Osteoblast (primary cell): Measurements from ENCODE around the gene ZSCAN29. TPM values are rescaled to one million over a fixed set of nuclear protein-coding genes. Genes with fewer than 3 reads are reported as not detected.
A peak's percentile ranks its signal among the peaks of the same experiment; 100 is the strongest.

Source experiments
- DNase-seq: peaks from one replicate; pipeline ENCODE4 v3.0.0; 2011; ENCODE audit warnings: low spot score, mixed read lengths; ENCODE audit not compliant: insufficient read length; ENCODE audit errors: missing footprints
- H2AFZ ChIP-seq: 2 replicates; pipeline ENCODE4 v1.6.0; 2011; ENCODE audit warnings: mild to moderate bottlenecking, low read length
- H3K27ac ChIP-seq: 2 replicates; pipeline ENCODE4 v1.5.1; 2011; ENCODE audit warnings: mild to moderate bottlenecking, low read depth, low read length, moderate library complexity
- H3K27me3 ChIP-seq: 2 replicates; pipeline ENCODE4 v1.6.0; 2012; ENCODE audit warnings: mild to moderate bottlenecking, control low read depth, inconsistent platforms, low read length, moderate library complexity; ENCODE audit not compliant: insufficient read depth
- H3K36me3 ChIP-seq: 2 replicates; pipeline ENCODE4 v1.5.1; 2011; ENCODE audit warnings: mild to moderate bottlenecking, low read length, control low read depth, moderate library complexity; ENCODE audit not compliant: insufficient read depth
- H3K4me1 ChIP-seq: 2 replicates; pipeline ENCODE4 v1.5.1; 2011; ENCODE audit warnings: mild to moderate bottlenecking, low read length, control low read depth, moderate library complexity; ENCODE audit not compliant: insufficient read depth
- H3K4me2 ChIP-seq: 2 replicates; pipeline ENCODE4 v1.6.0; 2011; ENCODE audit warnings: mild to moderate bottlenecking, low read length; ENCODE audit not compliant: insufficient read depth
- H3K4me3 ChIP-seq: fragments of 200-600 bp; sonication (generic); 3 replicates; pipeline ENCODE4 v1.5.1; 2012; ENCODE audit warnings: mild to moderate bottlenecking, low read length, inconsistent platforms; ENCODE audit not compliant: insufficient read depth
- H3K79me2 ChIP-seq: 2 replicates; pipeline ENCODE4 v1.6.0; 2012; ENCODE audit warnings: mild to moderate bottlenecking, low read length, control low read depth, inconsistent platforms; ENCODE audit not compliant: insufficient read depth
- H3K9me3 ChIP-seq: 2 replicates; pipeline ENCODE4 v1.5.1; 2011; ENCODE audit warnings: low read depth, low read length, control low read depth
- H4K20me1 ChIP-seq: 2 replicates; pipeline ENCODE4 v1.6.0; 2012; ENCODE audit warnings: mild to moderate bottlenecking, low read length, control low read depth; ENCODE audit not compliant: insufficient read depth
- total RNA-seq: library from RNA; depleted of rRNA; stranded (reverse); fragments of >200 nt; gene quantifications from 2 replicates; pipeline ENCODE4 v1.2.3, GENCODE V29; 2012
- TF ChIP-seq, protein P1 (sequence below): IDR thresholded peaks from 2 replicates; pipeline ENCODE4 v1.5.1; 2011; ENCODE audit warnings: mild to moderate bottlenecking, low read depth, low read length, moderate library complexity; ENCODE audit errors: extremely low read depth

Gene ZSCAN29
- total RNA-seq, 1 donor: 33.7 TPM

DNA sequence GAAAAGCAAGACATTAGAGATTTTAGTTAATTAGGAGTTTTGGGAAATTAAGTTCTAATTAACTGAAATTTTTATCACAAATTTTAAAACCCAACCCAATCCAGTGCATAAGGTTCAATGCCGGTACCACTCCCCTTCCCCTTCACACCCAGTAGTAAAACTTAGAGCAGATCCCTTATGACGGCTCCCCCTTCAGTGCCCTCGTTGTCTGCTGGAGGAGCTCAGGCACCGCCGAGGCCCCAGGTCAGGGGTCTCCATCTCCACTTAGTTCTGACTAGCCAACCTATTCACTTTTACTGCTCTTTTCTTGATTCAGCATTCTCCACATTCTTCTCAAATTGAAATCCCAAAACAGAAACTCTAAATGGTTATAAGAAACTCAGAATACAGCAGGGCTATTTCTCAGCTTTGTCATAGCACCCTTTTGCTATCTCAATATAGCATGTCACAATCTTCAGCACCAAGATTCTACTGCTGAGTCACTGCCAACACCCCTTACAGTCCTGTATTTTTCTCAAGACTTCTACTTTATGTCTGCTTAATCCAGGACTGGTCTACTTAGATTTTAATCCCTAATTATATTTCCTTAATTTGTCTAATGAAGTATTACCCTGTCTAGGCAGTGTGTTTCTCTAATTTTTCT, 39.9 kb upstream of the ZSCAN29 start:
- Histone ChIP-seq H3K4me2 (no peak overlapping the region), H2AFZ (no peak overlapping the region), H4K20me1 (no peaks in the 10 kb centered on the region), H3K4me1 (no peaks in the 10 kb centered on the region), H3K4me3 (no peak overlapping the region), H3K9me3 (no peaks in the 10 kb centered on the region), H3K27me3 (no peaks in the 10 kb centered on the region), H3K36me3 (peaks cover 84% of the 10 kb centered on the region), H3K79me2 (no peaks in the 10 kb centered on the region), H3K27ac (peak overlapping the region; percentile 7)
- DNase-seq: peak; percentile 68
- TF ChIP-seq, protein P1, sequence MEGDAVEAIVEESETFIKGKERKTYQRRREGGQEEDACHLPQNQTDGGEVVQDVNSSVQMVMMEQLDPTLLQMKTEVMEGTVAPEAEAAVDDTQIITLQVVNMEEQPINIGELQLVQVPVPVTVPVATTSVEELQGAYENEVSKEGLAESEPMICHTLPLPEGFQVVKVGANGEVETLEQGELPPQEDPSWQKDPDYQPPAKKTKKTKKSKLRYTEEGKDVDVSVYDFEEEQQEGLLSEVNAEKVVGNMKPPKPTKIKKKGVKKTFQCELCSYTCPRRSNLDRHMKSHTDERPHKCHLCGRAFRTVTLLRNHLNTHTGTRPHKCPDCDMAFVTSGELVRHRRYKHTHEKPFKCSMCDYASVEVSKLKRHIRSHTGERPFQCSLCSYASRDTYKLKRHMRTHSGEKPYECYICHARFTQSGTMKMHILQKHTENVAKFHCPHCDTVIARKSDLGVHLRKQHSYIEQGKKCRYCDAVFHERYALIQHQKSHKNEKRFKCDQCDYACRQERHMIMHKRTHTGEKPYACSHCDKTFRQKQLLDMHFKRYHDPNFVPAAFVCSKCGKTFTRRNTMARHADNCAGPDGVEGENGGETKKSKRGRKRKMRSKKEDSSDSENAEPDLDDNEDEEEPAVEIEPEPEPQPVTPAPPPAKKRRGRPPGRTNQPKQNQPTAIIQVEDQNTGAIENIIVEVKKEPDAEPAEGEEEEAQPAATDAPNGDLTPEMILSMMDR: no peak

DNA sequence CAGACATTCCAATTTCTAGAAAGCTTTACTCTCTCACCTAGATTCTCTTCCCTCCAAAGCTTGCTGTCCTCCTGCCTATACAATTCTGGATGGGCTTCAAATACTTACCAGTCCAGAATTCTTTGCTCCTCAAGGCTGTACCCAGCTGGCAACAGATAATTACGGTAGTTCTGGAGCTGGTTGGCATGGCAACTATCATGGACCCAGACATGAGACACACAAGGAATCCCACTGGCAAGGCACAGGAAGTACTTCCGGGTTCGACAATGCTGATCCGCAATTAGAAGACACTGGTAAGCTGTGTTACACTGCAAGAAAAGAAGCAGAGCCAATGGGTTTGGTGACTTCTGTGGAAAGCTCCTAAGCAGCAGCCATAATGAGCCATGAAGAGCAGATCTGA, 37.9 kb upstream of the ZSCAN29 start:
- Histone ChIP-seq H2AFZ (no peak overlapping the region), H3K4me2 (no peak overlapping the region), H3K27me3 (no peaks in the 10 kb centered on the region), H3K27ac (no peak overlapping the region), H3K4me1 (no peaks in the 10 kb centered on the region), H3K36me3 (peaks cover 84% of the 10 kb centered on the region), H3K9me3 (no peaks in the 10 kb centered on the region), H4K20me1 (no peaks in the 10 kb centered on the region), H3K79me2 (no peaks in the 10 kb centered on the region), H3K4me3 (no peak overlapping the region)
- no peak for DNase-seq
- TF ChIP-seq, protein P1: no peak

DNA sequence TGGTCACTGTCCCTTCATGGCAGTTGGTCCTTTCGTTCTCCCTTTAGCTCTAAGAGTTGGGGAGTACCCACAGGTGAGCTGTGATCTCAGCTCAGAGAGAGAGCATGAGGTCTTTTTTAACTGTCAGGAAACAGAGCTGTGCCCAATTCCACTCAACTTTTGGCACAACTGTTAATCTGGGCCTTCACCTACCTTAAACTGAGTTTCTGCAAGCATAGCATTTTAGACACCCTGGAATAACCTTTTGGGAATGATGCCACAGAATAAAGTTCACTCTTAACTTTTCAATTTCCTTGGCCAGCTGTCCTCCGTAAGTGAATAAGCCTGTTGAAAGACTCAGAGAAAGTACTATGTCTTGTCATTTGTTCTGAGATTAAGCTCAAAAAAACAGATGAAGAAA, 36.0 kb upstream of the ZSCAN29 start:
- Histone ChIP-seq H4K20me1 (no peaks in the 10 kb centered on the region), H2AFZ (no peak overlapping the region), H3K4me2 (no peak overlapping the region), H3K79me2 (no peaks in the 10 kb centered on the region), H3K27ac (no peak overlapping the region), H3K36me3 (peaks cover 83% of the 10 kb centered on the region), H3K9me3 (no peaks in the 10 kb centered on the region), H3K4me1 (no peaks in the 10 kb centered on the region), H3K27me3 (no peaks in the 10 kb centered on the region), H3K4me3 (no peak overlapping the region)
- TF ChIP-seq, protein P1: no peak
- DNase-seq: no peak

DNA sequence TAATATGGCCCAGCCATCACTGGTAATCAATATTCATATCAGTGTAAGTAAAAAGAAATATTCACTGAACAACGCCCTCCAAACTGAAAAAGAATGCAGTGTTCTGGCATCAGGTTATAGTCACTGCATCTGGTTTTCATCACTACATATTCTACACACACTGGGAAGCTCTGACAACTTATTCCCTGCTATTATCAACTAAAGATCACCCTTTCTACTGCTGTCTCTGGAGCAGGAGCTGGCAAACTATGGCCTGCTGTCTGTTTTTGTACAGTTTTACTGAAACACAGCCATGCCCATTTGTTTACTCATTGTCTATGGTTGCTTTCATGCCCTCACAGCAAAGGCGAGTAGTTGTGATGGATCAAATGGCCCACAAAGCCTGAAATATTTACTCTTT, 35.3 kb upstream of the ZSCAN29 start:
- Histone ChIP-seq H3K79me2 (no peaks in the 10 kb centered on the region), H3K27ac (no peak overlapping the region), H3K27me3 (no peaks in the 10 kb centered on the region), H4K20me1 (no peaks in the 10 kb centered on the region), H3K9me3 (no peaks in the 10 kb centered on the region), H3K4me1 (no peaks in the 10 kb centered on the region), H3K4me2 (no peak overlapping the region), H2AFZ (no peak overlapping the region), H3K4me3 (no peak overlapping the region), H3K36me3 (peaks cover 83% of the 10 kb centered on the region)
- DNase-seq: no peak
- TF ChIP-seq, protein P1: no peak
